Heart left ventricle (tissue), 16 donors: Measurements from ENCODE around the gene ADGRD1. TPM values are rescaled to one million over a fixed set of nuclear protein-coding genes. Genes with fewer than 3 reads are reported as not detected.

Experiments
- ATAC-seq, 4 donors: fragments of 200-7000 bp; cut with Tn5 transposase; one replicate each; pipeline ENCODE4 v1.9.1; 2020 to 2022; ENCODE audit warnings: moderate library complexity in 4 of 4, mild to moderate bottlenecking in 3 of 4, moderate number of reproducible peaks in 1 of 4
- DNase-seq, 5 donors: peaks; one replicate each; pipeline ENCODE4 v3.0.0-alpha.2; 2020
- H3K27ac ChIP-seq, 12 donors: fragments of 200-600 bp; sonication (generic) in 4 of 12; one replicate each; pipeline versions ENCODE4 v1.5.0 to v1.8.0; 2016 to 2022; ENCODE audit warnings: mild to moderate bottlenecking in 2 of 12
- H3K27me3 ChIP-seq, 9 donors: fragments of 200-600 bp; sonication (generic) in 2 of 9; one replicate each; pipeline versions ENCODE4 v1.5.1 to v1.8.0; 2016 to 2022; ENCODE audit warnings: mild to moderate bottlenecking in 3 of 9
- H3K36me3 ChIP-seq, 9 donors: fragments of 200-600 bp; sonication (generic) in 2 of 9; one replicate each; pipeline versions ENCODE4 v1.5.0 to v1.8.0; 2018 to 2022; ENCODE audit warnings: mild to moderate bottlenecking in 2 of 9
- H3K4me1 ChIP-seq, 12 donors: fragments of 200-600 bp; sonication (generic) in 4 of 12; one replicate each; pipeline versions ENCODE4 v1.5.0 to v1.8.0; 2016 to 2022; ENCODE audit warnings: mild to moderate bottlenecking in 3 of 12
- H3K4me3 ChIP-seq, 12 donors: fragments of 200-600 bp; sonication (generic) in 4 of 12; one replicate each; pipeline versions ENCODE4 v1.5.0 to v1.8.0; 2017 to 2022; ENCODE audit warnings: mild to moderate bottlenecking in 9 of 12, moderate library complexity in 4 of 12
- H3K9me3 ChIP-seq, 12 donors: fragments of 200-600 bp; sonication (generic) in 4 of 12; one replicate each; pipeline versions ENCODE4 v1.5.0 to v1.8.0; 2016 to 2022; ENCODE audit warnings: mild to moderate bottlenecking in 1 of 12
- CTCF ChIP-seq, 12 donors: fragments of 200-600 bp; sonication (generic) in 4 of 12; IDR thresholded peaks; one replicate each; pipeline versions ENCODE4 v1.5.0 to v1.8.0; 2018 to 2022; ENCODE audit warnings: antibody characterized with exemption in 12 of 12, mild to moderate bottlenecking in 5 of 12
- POLR2A ChIP-seq, 2 donors: fragments of 450-650 bp; IDR thresholded peaks; one replicate each; pipeline ENCODE4 v1.6.1; 2017; ENCODE audit warnings: antibody characterized with exemption in 2 of 2, mild to moderate bottlenecking in 2 of 2, moderate library complexity in 2 of 2
- WGBS, 4 donors: extraction: QIAGEN DNeasy Blood & Tissue Kit in 2 of 4; methylation state at CpG; one replicate each; pipeline versions ENCODE4 v1.1.5 to v1.1.7; 2013 to 2018; 5-methylcytosine and 5-hydroxymethylcytosine counted together
- intact Hi-C, 10 donors: fragments of 100-400 bp; cut with DNase I; formaldehyde crosslinking; loops; one replicate each; pipeline versions ENCODE4 v1.11.1 to v1.14.2; 2022
- polyA plus RNA-seq, 2 donors: library from polyadenylated mRNA; stranded (reverse); fragments of 200-250 nt; gene quantifications; one replicate each; pipeline ENCODE4 v1.2.3, GENCODE V29; 2013
- total RNA-seq, 9 donors: library from RNA; depleted of rRNA in 2 of 9; stranded (reverse); fragments of >200 nt in 2 of 9; fragmentation: NEBNext Ultra II Directional in 3 of 9; extraction: Animal tissue kit (Norgen Biotek cat#: 25700) in 3 of 9; gene quantifications; one replicate each; pipeline versions ENCODE4 v1.1.0 to v1.2.4, GENCODE V29; 2016 to 2023
- donor health status: ischemic (EF 13 %, LVEDD 7.1; RV severe dilation, severe dysfunction).
- donor health status: healthy with polysubstance abuse.
- donor health status: DM: no; HTN: yes; CAD: no.
- donor health status: DM: no; HTN: no; CAD: no.
- donor health status: ischemic (EF 25% LVEDD 6.9; RV normal size, moderate dysfunction).
- donor health status: ischemic (EF 25% LVEDD 5.7; RV mildly dilated, moderate dysfunction).
- donor health status: healthy.
- donor health status: DM: yes; HTN: yes; CAD: no.
- donor health status: ischemic (EF 35%, LVEDD 5.7; RV mildly dilated, moderate dysfunction).
- donor health status: nonischemic (EF 11% LVEDD 7.7; RV severe dilation, severe dysfunction).
- donor health status: DM: yes; HTN: yes; CAD: no.
- donor health status: PGD.
- donor health status: ischemic (EF 29% LVEDD 5.4; RV normal size, mild dysfunction).
- donor health status: nonischemic (EF 23%, LVEDD 6.1; RV moderate dilation, normal function).

ADGRD1 gene
- total and polyA plus RNA-seq, 11 donors, result 22.7 to 109 (median 66.3) TPM

GRCh38 chr12:130919086-130919485 lies 34.6 kb upstream of the ADGRD1 start:
- TF ChIP-seq POLR2A (IDR thresholded peaks at IDR 0.05) (no peak), CTCF (IDR thresholded peaks at IDR 0.05) (no peak)
- Histone ChIP-seq H3K27ac (no peak overlapping the region), H3K4me1 (peaks cover 0 to 8% (median 0%) of the 10 kb centered on the region in 12 donors), H3K9me3 (peaks cover 0 to 7% (median 0%) of the 10 kb centered on the region in 12 donors), H3K36me3 (no peaks in the 10 kb centered on the region), H3K4me3 (no peak overlapping the region), H3K27me3 (peaks cover 0 to 12% (median 4%) of the 10 kb centered on the region in 9 donors)
- DNase-seq (no peak), ATAC-seq (no peak)
- intact Hi-C loops, result loop anchor here in 9 of 10 donors (5.0 to 10.0 kb wide), 12 partner anchors 86 to 1086 kb away; partner anchors contain the start of gene MMP17 (in 1 of the 9)
- 49 to 64% (median 55%) methylated on average over 1 of the region's 1 CpG for WGBS, 4 donors

GRCh38 chr12:130920119-130920703 lies 33.5 kb upstream of the ADGRD1 start:
- no peak overlapping the region for H3K4me3 ChIP-seq
- H3K36me3 ChIP-seq, result no peaks in the 10 kb centered on the region
- TF ChIP-seq POLR2A (IDR thresholded peaks at IDR 0.05) (no peak), CTCF (IDR thresholded peaks at IDR 0.05) (no peak)
- peak overlapping the region in 6 of 12 donors; percentile 7 to 69 (median 56) for H3K27ac ChIP-seq
- DNase-seq, result no peak
- peaks cover 0 to 8% (median 0%) of the 10 kb centered on the region in 12 donors for H3K4me1 ChIP-seq
- peaks cover 0 to 7% (median 0%) of the 10 kb centered on the region in 12 donors for H3K9me3 ChIP-seq
- ATAC-seq, result peak in 3 of 4 donors; percentile 7 to 40 (median 11)
- intact Hi-C loops, result no loop called here
- peaks cover 0 to 12% (median 0%) of the 10 kb centered on the region in 9 donors for H3K27me3 ChIP-seq
- WGBS, 4 donors, result 85 to 93% (median 88%) methylated on average over 15 of the region's 15 CpGs

GRCh38 chr12:130920723-130921381 lies 32.9 kb upstream of the ADGRD1 start:
- H3K27ac ChIP-seq, result peak overlapping the region in 8 of 12 donors; percentile 12 to 70 (median 53)
- DNase-seq, result peak in 4 of 5 donors; percentile 28 to 77 (median 74)
- no peaks in the 10 kb centered on the region for H3K36me3 ChIP-seq
- H3K4me1 ChIP-seq, result peaks cover 0 to 7% (median 0%) of the 10 kb centered on the region in 12 donors
- H3K27me3 ChIP-seq, result peaks cover 0 to 7% (median 0%) of the 10 kb centered on the region in 9 donors
- no peak overlapping the region for H3K4me3 ChIP-seq
- ATAC-seq, result peak; percentile 38 to 83 (median 72)
- no peak for TF ChIP-seq POLR2A (IDR thresholded peaks at IDR 0.05)
- TF ChIP-seq CTCF (IDR thresholded peaks at IDR 0.05), result no peak
- intact Hi-C loops, result no loop called here
- peaks cover 0 to 7% (median 0%) of the 10 kb centered on the region in 12 donors for H3K9me3 ChIP-seq
- WGBS, 4 donors, result 64 to 72% (median 66%) methylated on average over 8 of the region's 8 CpGs

GRCh38 chr12:130922511-130922953 lies 31.2 kb upstream of the ADGRD1 start:
- no peaks in the 10 kb centered on the region for H3K27me3 ChIP-seq
- peak; percentile 34 to 59 (median 50) for ATAC-seq
- WGBS, 4 donors, result 41 to 56% (median 43%) methylated on average over 4 of the region's 4 CpGs
- no peak for DNase-seq
- no peaks in the 10 kb centered on the region for H3K36me3 ChIP-seq
- peaks cover 0 to 7% (median 0%) of the 10 kb centered on the region in 12 donors for H3K9me3 ChIP-seq
- intact Hi-C loops, result no loop called here
- H3K4me3 ChIP-seq, result no peak overlapping the region
- peaks cover 0 to 5% (median 0%) of the 10 kb centered on the region in 12 donors for H3K4me1 ChIP-seq
- TF ChIP-seq CTCF (IDR thresholded peaks at IDR 0.05) (no peak), POLR2A (IDR thresholded peaks at IDR 0.05) (no peak)
- H3K27ac ChIP-seq, result peak overlapping the region in 10 of 12 donors; percentile 8 to 71 (median 32)
